Measurements from ENCODE around the gene SMG5.
A peak's percentile ranks its signal among the peaks of the same experiment; 100 is the strongest.
"Not testable (repeated sequence)": the region's sequence is repeated elsewhere in the genome, so short reads cannot be mapped to it uniquely, and the experiment has no call there.

Gene SMG5, protein sequence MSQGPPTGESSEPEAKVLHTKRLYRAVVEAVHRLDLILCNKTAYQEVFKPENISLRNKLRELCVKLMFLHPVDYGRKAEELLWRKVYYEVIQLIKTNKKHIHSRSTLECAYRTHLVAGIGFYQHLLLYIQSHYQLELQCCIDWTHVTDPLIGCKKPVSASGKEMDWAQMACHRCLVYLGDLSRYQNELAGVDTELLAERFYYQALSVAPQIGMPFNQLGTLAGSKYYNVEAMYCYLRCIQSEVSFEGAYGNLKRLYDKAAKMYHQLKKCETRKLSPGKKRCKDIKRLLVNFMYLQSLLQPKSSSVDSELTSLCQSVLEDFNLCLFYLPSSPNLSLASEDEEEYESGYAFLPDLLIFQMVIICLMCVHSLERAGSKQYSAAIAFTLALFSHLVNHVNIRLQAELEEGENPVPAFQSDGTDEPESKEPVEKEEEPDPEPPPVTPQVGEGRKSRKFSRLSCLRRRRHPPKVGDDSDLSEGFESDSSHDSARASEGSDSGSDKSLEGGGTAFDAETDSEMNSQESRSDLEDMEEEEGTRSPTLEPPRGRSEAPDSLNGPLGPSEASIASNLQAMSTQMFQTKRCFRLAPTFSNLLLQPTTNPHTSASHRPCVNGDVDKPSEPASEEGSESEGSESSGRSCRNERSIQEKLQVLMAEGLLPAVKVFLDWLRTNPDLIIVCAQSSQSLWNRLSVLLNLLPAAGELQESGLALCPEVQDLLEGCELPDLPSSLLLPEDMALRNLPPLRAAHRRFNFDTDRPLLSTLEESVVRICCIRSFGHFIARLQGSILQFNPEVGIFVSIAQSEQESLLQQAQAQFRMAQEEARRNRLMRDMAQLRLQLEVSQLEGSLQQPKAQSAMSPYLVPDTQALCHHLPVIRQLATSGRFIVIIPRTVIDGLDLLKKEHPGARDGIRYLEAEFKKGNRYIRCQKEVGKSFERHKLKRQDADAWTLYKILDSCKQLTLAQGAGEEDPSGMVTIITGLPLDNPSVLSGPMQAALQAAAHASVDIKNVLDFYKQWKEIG

DNA sequence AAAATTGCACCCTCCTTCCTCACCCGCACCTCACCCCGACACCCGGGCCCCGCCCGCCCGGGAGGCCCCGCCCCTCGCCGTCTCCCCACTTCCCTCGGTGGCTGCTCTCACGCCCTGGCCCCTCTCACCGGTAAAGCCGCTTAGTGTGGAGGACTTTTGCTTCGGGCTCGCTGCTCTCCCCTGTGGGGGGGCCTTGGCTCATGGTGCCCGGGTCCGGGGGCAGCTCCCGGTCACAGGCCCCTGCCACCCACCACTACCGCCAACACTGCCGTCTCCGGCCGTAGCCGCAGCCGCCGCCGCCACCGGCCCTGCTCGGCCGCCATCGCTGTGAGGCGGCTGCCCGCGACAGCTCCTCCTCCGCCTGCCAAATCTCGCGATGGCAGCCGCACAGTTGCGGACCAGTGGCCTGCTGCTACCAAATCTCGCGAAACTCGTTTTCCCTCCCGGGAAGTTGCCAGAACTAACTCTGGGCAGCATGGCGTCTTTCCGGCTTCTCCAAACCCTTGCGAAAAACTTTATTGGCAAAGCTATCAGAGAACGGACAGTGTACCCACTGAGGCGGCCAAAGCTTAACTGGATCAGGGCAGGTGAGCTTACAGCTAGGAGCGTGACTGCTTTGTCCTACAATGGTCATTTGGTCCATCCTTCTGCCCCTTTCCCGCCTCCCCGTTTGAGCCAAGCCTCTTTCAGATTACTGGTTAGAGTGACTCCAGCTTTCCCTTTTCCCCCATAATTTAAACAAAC lies at the start of gene SMG5:
Gene SMG5 (minus strand): TSS at position 347 of the 744 bp plus-strand sequence. CDS start 145 bp downstream, at position 202.
- peak; percentile 94 for DNase-seq (ENCODE audit: low read depth, low spot score)

GRCh38 chr1:156323179-156323578 lies 40.6 kb upstream of the SMG5 start:
- DNase-seq (ENCODE audit: low read depth, low spot score) = not testable (repeated sequence)

GRCh38 chr1:156320560-156320959 lies 37.9 kb upstream of the SMG5 start:
- DNase-seq (ENCODE audit: low read depth, low spot score) = no peak

DNA sequence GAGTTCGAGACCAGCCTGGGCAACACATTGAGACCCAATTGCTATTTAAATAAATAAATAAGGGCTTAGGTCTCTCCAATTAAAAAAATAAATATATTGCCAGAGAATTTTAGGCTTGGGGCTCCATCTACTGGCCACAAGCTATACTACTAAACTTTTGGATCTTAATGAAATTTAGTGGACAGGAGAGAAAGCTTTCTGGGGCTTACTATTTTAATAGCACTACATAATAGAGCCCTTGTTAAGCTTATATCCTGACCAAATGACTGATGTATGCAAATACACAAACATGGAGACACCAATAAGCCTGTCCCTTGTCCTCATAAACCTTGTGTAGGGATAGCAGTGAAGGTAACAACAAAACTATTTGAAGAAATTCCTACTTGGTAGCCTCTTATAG lies 37.0 kb upstream of the SMG5 start:
- no peak for DNase-seq (ENCODE audit: low read depth, low spot score)

DNA sequence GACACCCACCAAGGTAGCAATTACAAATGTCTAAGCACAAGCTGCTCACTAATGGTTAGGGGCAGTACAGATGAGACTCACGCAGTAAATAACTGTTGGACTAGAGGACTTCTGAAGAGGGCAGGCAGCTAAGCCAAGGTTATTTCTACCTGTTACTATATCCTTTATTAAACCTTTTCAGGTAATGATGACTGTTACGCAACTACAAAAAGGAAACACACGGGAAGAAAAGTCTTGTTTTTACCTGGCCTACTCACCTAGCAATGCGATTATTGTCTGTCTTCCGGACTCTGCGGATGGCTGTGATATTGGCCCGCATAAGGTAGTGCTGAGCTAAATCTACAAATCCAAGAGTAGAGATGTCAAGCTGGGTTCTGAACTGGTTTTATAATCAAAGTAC lies 34.3 kb upstream of the SMG5 start:
- DNase-seq (ENCODE audit: low read depth, low spot score) = no peak

DNA sequence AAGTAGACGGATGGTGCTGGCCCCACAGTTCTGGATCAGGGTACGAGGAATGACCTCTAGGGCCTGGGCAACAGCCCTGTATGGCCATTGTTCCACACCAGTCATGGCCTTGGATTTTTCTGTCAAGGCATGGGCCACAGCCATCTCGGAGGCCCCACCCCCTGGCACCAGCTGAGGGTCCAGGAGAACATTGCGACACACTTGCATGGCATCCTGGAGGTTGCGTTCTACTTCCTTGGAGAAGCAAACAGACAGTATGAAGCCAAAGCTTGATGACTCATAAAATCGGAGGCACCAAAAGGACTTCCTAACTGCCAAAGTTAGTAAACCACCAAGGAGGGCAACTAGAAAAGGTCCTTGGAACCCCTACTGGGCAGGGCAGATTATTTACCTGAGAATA lies 28.3 kb upstream of the SMG5 start:
- no peak for DNase-seq (ENCODE audit: low read depth, low spot score)

- DNase-seq (ENCODE audit: low read depth, low spot score) = no peak
These were observed 25.5 kb upstream of the SMG5 start for GRCh38 chr1:156308078-156308477.

GRCh38 chr1:156305215-156305614 lies 22.6 kb upstream of the SMG5 start:
- no peak for DNase-seq (ENCODE audit: low read depth, low spot score)

GRCh38 chr1:156303241-156303640 lies 20.6 kb upstream of the SMG5 start:
- DNase-seq (ENCODE audit: low read depth, low spot score) = no peak

GRCh38 chr1:156298852-156299357 lies 16.3 kb upstream of the SMG5 start, which contains the start of gene VHLL:
TSS of gene VHLL (minus strand) at chr1:156299307. CDS start at chr1:156299189, 118 bp downstream.
- no peak for DNase-seq (ENCODE audit: low read depth, low spot score)

DNA sequence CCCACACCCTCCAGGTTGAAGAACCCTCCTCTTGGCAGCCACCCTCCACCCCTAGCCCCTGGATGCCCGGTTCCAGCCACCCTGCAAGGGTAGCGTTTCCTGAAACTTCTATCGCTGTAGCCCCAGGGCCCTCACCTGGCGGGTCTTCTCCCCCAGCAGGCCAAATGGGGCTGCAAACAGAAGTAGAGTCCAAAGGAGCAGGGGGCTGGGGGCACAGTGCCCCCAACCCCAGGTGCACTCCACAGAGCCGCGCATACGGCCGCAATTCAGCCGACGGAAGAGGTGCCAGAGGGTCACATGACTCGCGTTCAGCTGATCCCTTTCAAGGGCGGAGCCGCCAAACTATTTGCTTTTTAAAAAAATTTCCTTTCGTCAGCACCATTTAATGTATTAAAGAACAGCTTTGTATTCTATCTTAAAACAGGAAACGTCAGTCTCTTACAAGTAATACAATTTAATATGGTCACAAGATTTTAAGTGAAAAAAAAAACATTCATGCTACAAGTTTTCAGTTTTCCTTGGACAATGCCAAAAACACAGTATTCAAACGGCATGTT lies 12.8 kb upstream of the SMG5 start, which contains the start of gene GLMP:
Gene GLMP (minus strand): TSS at position 289 of the 557 bp plus-strand sequence. CDS start 34 bp downstream, at position 255.
- no peak for DNase-seq (ENCODE audit: low read depth, low spot score)

DNA sequence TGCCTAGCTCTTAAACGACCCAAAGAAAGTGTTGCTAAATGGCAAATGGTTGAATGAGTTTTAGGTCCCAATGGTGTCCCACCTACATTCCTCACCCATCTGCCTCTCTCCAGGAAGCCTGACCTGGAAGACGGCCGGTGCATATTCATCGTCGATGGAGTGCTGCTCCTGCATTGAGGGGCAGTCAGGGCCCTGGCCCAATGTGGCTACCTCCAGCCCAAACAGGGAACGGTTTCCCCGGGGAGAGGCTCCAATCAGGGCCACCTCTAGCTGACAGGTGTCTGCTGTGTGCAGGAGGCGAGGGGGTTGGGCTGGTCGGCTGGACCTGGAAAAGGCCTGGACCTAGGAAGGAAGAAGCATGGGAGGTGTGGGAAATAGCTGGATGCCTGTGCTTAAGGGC lies 11.3 kb upstream of the SMG5 start:
- no peak for DNase-seq (ENCODE audit: low read depth, low spot score)

GRCh38 chr1:156293098-156293434 lies 10.4 kb upstream of the SMG5 start:
- no peak for DNase-seq (ENCODE audit: low read depth, low spot score)

- peak; percentile 59 for DNase-seq (ENCODE audit: low read depth, low spot score)
These were observed 8.8 kb upstream of the SMG5 start for GRCh38 chr1:156291226-156292061.

GRCh38 chr1:156289857-156290256 lies 7.2 kb upstream of the SMG5 start:
- no peak for DNase-seq (ENCODE audit: low read depth, low spot score)

- DNase-seq (ENCODE audit: low read depth, low spot score) = no peak
These were observed 3.4 kb upstream of the SMG5 start for GRCh38 chr1:156286061-156286460.

- no peak for DNase-seq (ENCODE audit: low read depth, low spot score)
These were observed 2.8 kb upstream of the SMG5 start for GRCh38 chr1:156285437-156285836.

DNA sequence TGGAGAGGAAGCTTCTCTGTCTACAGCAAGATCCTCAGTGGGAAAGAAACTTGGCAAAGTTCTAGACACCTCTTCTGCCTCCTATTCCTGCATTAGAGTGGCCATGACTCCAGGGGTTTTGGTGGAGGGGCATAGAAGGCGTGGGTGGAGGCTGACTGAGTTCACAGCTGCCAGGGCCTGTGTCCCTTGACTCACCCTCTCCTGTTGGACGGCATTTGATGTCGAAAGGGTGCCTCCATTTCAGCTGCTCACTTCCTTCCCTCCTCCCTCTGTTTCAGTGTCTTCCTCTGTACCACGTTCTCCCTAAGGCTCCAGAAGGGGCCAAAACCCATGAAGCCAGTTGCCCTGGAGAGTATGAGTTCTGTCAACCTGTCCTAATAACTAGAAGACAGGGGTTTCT lies 2.1 kb upstream of the SMG5 start:
- no peak for DNase-seq (ENCODE audit: low read depth, low spot score)

DNA sequence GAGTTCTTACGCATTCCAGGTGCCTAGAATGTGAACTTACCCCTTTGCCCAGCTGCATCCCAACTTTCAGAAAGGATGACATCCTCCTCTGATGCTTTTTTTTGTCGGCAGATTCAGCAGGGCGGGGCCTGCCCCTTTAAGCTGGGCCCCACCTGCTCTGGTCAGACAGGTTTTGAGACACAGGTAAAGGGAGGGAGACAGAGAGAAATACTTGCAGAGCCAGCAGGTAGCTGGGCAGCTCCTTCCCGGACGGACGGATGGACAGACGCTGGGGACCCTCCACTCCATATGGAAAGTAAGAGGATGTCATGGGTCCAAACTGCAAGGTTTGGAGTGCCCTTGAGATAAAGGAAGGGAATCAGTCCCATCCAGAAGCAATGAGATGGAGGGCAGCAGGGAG lies 1.5 kb upstream of the SMG5 start, which contains the start of gene TMEM79:
Gene TMEM79 (plus strand): TSS at position 214 of the 400 bp plus-strand sequence. CDS start 902 bp downstream, outside the sequence.
- DNase-seq (ENCODE audit: low read depth, low spot score) = no peak

DNA sequence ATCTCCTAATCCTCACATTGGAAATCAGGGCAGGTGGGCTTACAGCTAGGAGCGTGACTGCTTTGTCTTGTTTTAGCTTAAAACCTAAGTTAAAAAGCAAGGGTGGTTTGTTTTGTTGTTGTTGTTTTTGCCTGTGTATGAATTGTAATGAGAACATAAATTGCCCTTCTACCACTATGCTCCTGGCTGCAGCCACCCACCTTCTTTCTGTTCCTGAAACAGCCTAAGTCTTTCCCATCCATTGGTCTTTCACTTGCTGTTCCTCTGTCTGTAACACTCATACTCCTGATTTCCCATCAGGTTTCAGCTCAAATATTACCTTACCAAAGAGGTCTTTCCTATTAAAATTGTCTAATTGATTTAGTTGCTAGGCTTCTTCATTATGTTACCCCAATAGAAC lies 896 bp upstream of the SMG5 start:
- no peak for DNase-seq (ENCODE audit: low read depth, low spot score)
